ENCODE data around the gene XKR7. TPM values are rescaled to one million over a fixed set of nuclear protein-coding genes. Genes with fewer than 3 reads are reported as not detected.

Gene XKR7
- total RNA-seq, 2 experiments from 2014 or later: not detected

DNA sequence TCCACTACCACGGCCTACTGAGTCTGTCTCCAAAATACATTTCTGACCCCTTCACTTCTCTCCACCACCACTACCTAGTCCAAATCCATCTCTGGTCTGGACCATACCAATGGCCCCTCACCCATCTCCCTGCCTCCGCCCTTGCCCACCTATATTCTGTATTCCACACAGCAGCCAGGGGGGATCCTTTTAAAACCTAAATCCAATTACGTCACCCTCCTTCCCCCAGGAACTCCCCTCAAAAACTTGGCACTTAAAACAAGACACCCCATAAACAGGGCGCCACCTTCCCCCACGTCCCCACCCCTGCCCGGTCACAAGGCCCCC is 16.8 kb upstream of the XKR7 start:
- ChIA-PET POLR2A (interaction anchor here (0.7 to 2.6 kb wide), 9 partner anchors 11 to 135 kb away, joined by 3 to 10 read pairs (median 3); no protein-coding TSS in a partner anchor), CTCF (interaction anchor here (0.7 to 6.6 kb wide), 26 partner anchors 9 to 141 kb away, joined by 3 to 106 read pairs (median 5); partner anchors contain the start of gene XKR7)

DNA sequence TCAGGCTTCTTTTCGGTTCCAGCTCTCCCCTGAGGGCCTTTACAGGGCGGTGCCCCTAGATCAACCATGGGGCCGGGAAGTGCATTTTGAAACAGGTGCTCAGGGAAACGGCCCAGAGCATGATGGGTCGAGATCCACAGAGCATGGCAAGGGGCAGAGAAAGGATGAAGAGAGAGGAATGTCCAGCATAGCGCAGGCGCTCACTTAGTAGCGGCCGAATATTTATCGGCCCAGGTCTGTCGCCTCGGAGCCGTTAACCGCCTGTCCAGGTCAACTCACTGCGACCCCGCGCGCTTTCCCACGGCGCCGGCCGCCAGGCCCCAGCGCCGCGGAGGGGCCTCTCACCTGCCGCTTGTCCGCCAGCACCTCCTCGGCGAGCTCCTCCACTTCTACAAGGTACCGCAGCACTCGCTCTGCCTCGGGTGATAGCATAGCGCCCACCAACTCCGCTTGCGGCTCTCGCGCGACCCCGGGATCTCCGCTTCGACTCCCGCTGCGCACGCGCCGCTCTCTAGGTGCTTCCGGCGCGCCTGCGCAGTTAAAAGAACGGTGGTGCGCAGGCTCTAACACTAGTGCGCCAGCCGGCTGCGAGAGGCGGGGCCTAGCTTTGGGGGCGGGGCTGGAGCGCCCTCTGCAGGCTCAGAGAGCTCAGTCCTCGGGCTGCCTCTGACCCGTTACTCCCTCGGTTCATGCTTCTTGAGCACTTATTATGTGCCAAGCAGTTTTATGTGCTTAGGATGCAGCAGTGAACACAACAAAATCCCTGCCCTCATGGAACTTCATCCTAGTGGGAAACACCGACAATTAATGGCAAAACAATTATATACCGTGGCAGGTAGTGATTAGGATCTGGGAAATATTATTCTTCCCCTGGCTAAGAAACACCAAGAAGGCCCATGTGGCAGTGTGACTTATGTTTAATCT is 16.2 kb upstream of the XKR7 start, which contains the start of gene PDRG1:
Gene PDRG1, minus strand, starts transcription at position 517 of the 924 bp plus-strand sequence. Its CDS starts 85 bp downstream, at position 432.
- POLR2A ChIA-PET: interaction anchor here (0.7 to 2.6 kb wide), 9 partner anchors 12 to 135 kb away, joined by 3 to 10 read pairs (median 3); no protein-coding TSS in a partner anchor
- Mint-ChIP-seq H3K9me3 (peaks cover 3% of the 10 kb centered on the region), H3K36me3 (ENCODE audit: low read depth) (peaks cover 37% of the 10 kb centered on the region), H3K4me1 (ENCODE audit: low read depth) (peaks cover 25% of the 10 kb centered on the region), H3K27ac (peak within 1 kb of the TSS; percentile 91), H3K27me3 (peaks cover 6% of the 10 kb centered on the region), H3K4me3 (peak within 1 kb of the TSS; percentile 91)
- ATAC-seq (peak; percentile 99), DNase-seq (peak; percentile 98)
- CTCF ChIA-PET: interaction anchor here (0.6 to 6.6 kb wide), 36 partner anchors 8 to 474 kb away, joined by 3 to 106 read pairs (median 4); partner anchors contain the start of gene XKR7
- intact Hi-C loops (cut with micrococcal nuclease): loop anchor here (1.0 kb wide), 1 partner anchor 99 kb away; no protein-coding TSS in a partner anchor
- TF ChIP-seq, protein P1, sequence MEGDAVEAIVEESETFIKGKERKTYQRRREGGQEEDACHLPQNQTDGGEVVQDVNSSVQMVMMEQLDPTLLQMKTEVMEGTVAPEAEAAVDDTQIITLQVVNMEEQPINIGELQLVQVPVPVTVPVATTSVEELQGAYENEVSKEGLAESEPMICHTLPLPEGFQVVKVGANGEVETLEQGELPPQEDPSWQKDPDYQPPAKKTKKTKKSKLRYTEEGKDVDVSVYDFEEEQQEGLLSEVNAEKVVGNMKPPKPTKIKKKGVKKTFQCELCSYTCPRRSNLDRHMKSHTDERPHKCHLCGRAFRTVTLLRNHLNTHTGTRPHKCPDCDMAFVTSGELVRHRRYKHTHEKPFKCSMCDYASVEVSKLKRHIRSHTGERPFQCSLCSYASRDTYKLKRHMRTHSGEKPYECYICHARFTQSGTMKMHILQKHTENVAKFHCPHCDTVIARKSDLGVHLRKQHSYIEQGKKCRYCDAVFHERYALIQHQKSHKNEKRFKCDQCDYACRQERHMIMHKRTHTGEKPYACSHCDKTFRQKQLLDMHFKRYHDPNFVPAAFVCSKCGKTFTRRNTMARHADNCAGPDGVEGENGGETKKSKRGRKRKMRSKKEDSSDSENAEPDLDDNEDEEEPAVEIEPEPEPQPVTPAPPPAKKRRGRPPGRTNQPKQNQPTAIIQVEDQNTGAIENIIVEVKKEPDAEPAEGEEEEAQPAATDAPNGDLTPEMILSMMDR (IDR thresholded peaks at IDR 0.05): peak; percentile 93

More for the DNA sequence above, 16.8 kb upstream of the XKR7 start:
- peaks cover 3% of the 10 kb centered on the region for H3K9me3 Mint-ChIP-seq
- intact Hi-C loops (cut with micrococcal nuclease): no loop called here
- TF ChIP-seq, protein P1 (IDR thresholded peaks at IDR 0.05): no peak
- DNase-seq: no peak
- peaks cover 25% of the 10 kb centered on the region for H3K4me1 Mint-ChIP-seq (ENCODE audit: low read depth)
- H3K36me3 Mint-ChIP-seq (ENCODE audit: low read depth): peaks cover 43% of the 10 kb centered on the region
- no peak for ATAC-seq
- H3K27ac Mint-ChIP-seq: peak overlapping the region; percentile 91
- H3K27me3 Mint-ChIP-seq: peaks cover 2% of the 10 kb centered on the region
- peak overlapping the region; percentile 91 for H3K4me3 Mint-ChIP-seq

DNA sequence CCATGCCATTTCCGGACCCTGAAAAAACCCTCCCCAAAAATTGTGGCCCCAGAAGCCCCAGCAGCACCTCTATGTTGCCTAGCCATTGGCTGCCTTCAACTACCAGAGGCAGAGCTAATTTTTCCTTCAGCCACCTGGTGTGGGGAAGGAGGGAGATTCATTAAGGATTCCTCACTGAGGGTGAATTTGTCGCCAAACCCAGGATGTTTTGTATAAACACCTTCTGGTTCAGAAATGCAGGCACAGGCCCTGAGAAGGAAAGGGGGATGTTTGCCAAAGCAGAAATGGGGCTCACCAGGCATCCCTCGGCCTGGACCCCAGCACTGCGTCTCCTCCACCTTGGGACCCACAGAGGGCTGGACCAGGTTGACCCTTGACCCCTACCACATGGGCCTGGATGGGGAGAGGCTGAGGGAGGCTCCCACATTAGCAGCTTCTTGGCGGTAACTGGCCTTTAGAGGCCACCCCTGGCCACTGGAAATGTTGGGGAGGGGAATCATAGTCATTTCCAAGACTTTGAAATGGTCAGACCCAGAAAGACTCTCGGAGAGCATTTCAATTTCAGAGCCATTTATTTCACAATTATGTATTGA is 14.3 kb upstream of the XKR7 start:
- no peak overlapping the region for H3K27ac Mint-ChIP-seq
- peaks cover 2% of the 10 kb centered on the region for H3K9me3 Mint-ChIP-seq
- DNase-seq (no peak), ATAC-seq (no peak)
- ChIA-PET POLR2A (interaction anchor here (0.6 kb wide), 1 partner anchor 126 kb away, joined by 3 read pairs; no protein-coding TSS in a partner anchor), CTCF (interaction anchor here (2.2 to 6.6 kb wide), 5 partner anchors 12 to 100 kb away, joined by 18 to 106 read pairs (median 24); partner anchors contain the start of gene XKR7)
- peaks cover 22% of the 10 kb centered on the region for H3K36me3 Mint-ChIP-seq (ENCODE audit: low read depth)
- H3K4me3 Mint-ChIP-seq: no peak overlapping the region
- H3K27me3 Mint-ChIP-seq: peaks cover 9% of the 10 kb centered on the region
- intact Hi-C loops (cut with micrococcal nuclease): no loop called here
- peaks cover 25% of the 10 kb centered on the region for H3K4me1 Mint-ChIP-seq (ENCODE audit: low read depth)
- TF ChIP-seq, protein P1 (IDR thresholded peaks at IDR 0.05): no peak

DNA sequence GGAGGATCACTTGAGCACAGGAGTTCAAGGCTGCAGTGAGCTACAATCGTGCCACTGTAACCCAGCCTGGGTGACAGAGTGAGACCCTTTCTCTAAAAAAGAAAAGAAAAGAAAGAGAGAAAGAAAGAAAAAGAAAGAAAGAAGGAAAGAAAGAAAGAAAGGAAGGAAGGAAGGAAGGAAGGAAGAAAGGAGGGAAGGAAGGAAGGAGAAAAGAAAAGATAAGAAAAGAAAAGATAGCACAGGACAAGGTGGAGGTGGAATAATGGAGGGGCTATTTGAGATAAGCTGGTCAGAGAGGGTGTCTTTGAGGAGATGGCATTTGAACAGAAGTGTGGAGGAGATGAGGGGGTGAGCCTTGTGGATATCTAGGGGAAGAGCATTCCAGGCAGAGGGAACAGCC is 13.5 kb upstream of the XKR7 start:
- peaks cover 16% of the 10 kb centered on the region for H3K36me3 Mint-ChIP-seq (ENCODE audit: low read depth)
- DNase-seq: no peak
- CTCF ChIA-PET: interaction anchor here (1.1 to 6.6 kb wide), 2 partner anchors 101 to 108 kb away, joined by 5 to 106 read pairs; no protein-coding TSS in a partner anchor
- H3K27ac Mint-ChIP-seq: no peak overlapping the region
- TF ChIP-seq, protein P1 (IDR thresholded peaks at IDR 0.05): no peak
- H3K4me3 Mint-ChIP-seq: no peak overlapping the region
- peaks cover 21% of the 10 kb centered on the region for H3K4me1 Mint-ChIP-seq (ENCODE audit: low read depth)
- no peaks in the 10 kb centered on the region for H3K9me3 Mint-ChIP-seq
- no peak for ATAC-seq
- POLR2A ChIA-PET: interaction anchor here (0.6 kb wide), 1 partner anchor 126 kb away, joined by 3 read pairs; no protein-coding TSS in a partner anchor
- peaks cover 13% of the 10 kb centered on the region for H3K27me3 Mint-ChIP-seq
- intact Hi-C loops (cut with micrococcal nuclease): no loop called here
